Epithelial cell of proximal tubule (primary cell): ENCODE measurements around the gene MAPKAPK5. TPM values are rescaled to one million over a fixed set of nuclear protein-coding genes. Genes with fewer than 3 reads are reported as not detected.
"Not testable (repeated sequence)": the region's sequence is repeated elsewhere in the genome, so short reads cannot be mapped to it uniquely, and the experiment has no call there.

Experiments
- DNase-seq: peaks from one replicate; pipeline ENCODE4 v3.0.0-alpha.2; 2011; ENCODE audit warnings: low read depth
- H3K4me3 ChIP-seq: 2 replicates; pipeline ENCODE4 v1.5.1; 2011; ENCODE audit warnings: low read depth, mild to moderate bottlenecking, low read length
- CTCF ChIP-seq: conservative IDR thresholded peaks from 2 replicates; pipeline ENCODE4 v1.5.1; 2012; ENCODE audit warnings: low read depth, mild to moderate bottlenecking, low read length
- total RNA-seq: library from RNA; depleted of rRNA; stranded (reverse); fragments of >200 nt; gene quantifications from 2 replicates; pipeline ENCODE4 v1.2.3, GENCODE V29; 2015

The MAPKAPK5 gene
- total RNA-seq, 1 donor from 2014 or later, result 45.0 TPM

- DNase-seq, result no peak
- no peak overlapping the region for H3K4me3 ChIP-seq
- no peak for TF ChIP-seq CTCF
These were observed 19.1 kb upstream of the MAPKAPK5 start for GRCh38 chr12:111822886-111823285.

- no peak for DNase-seq
- no peak for TF ChIP-seq CTCF
- H3K4me3 ChIP-seq, result no peak overlapping the region
These were observed 18.1 kb upstream of the MAPKAPK5 start for GRCh38 chr12:111823891-111824290.

GRCh38 chr12:111824312-111824711, 17.7 kb upstream of the MAPKAPK5 start:
- not testable (repeated sequence) for H3K4me3 ChIP-seq, DNase-seq

DNA sequence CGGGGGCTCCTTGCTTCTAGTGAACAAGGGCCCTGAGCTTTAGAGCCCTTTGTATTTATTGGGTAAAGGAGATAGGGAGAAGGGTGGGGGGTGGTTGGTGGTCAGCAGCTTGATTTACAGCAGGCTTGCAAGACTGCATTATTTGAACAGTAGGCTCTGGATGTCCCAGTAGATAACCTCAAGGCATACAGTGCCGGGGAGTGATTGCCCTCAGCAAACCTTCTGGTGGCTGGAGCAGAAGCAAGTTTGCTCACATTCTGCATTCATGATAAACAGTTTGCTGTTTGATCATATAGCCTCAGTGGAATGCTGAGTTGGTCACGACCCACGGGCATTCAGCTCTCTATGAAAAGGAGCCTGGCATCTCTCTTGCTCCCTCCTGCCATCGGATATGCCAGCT, 16.5 kb upstream of the MAPKAPK5 start:
- no peak for DNase-seq
- no peak for TF ChIP-seq CTCF
- no peak overlapping the region for H3K4me3 ChIP-seq

DNA sequence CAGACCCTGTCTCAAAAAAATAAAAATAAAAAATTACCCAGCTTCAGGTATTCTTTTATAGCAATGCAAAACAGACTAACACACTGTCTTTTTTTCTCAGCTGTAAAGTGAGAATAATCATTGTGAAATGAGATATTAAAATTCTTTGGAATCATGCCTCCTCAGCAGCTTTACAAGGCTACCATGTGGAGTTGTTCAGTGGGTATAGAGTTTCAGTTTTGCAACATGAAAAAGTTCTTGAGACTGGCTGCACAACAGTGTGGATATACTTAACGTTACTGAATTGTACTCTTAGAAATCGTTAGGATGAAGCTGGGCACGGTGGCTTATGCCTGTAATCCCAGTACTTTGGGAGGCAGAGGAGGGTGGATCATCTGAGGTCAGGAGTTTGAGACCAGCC, 15.7 kb upstream of the MAPKAPK5 start:
- H3K4me3 ChIP-seq, result no peak overlapping the region
- TF ChIP-seq CTCF, result no peak
- DNase-seq, result no peak

DNA sequence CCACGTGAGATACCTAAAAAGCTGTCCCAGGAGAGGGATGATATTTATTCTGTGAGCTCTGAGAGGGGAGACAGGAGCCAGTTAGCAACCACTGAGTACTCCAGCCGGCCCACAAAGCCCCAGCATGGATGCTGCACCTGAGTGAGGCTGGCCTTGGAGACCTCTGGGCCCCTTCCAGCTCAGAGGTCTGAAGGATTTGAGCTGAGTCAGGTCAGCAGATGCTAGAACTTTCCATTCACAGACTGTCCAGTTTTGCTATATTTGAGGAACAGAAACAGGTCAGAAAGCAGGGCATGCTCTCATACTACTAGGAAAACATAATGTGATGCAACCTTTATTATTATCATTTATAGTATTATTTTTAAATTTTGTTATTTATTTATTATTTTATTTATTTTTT, 15.0 kb upstream of the MAPKAPK5 start:
- no peak for DNase-seq
- H3K4me3 ChIP-seq, result no peak overlapping the region
- TF ChIP-seq CTCF, result no peak

DNA sequence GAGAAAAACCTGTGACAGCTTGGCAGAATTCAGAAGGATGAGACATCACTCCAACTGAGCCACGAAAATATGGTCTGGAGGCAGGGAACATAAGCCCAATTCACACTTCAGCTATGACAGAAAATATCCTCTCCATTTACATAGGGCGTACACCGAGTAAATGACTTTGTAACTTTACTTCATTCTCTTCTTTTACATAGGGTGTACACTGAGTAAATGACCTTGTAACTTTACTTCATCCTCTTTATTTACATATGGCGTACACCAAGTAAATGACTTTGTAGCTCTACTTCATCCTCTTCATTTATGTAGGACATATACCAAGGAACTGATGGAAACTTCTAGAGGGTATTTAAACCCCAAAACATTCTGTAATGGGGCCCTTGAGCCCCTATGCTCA, 14.1 kb upstream of the MAPKAPK5 start:
- no peak overlapping the region for H3K4me3 ChIP-seq
- no peak for TF ChIP-seq CTCF
- DNase-seq, result no peak
